H9 (cell line): ENCODE data around the gene USP6NL. TPM values are rescaled to one million over a fixed set of nuclear protein-coding genes. Genes with fewer than 3 reads are reported as not detected.

Source experiments
- DNase-seq: peaks from one replicate; pipeline ENCODE4 v3.0.0-alpha.2; 2017
- H2AFZ ChIP-seq: one replicate; pipeline ENCODE4 v1.6.1; 2013; ENCODE audit warnings: mild to moderate bottlenecking, low read length, control low read depth, moderate library complexity
- H2AK5ac ChIP-seq: 2 replicates; pipeline ENCODE4 v1.6.1; 2013; ENCODE audit warnings: low read length, control low read depth, mixed read lengths; ENCODE audit not compliant: insufficient read length
- H2BK120ac ChIP-seq: one replicate; pipeline ENCODE4 v1.6.1; 2013; ENCODE audit warnings: low read depth, mild to moderate bottlenecking, low read length, control low read depth, inconsistent platforms; ENCODE audit not compliant: poor library complexity, severe bottlenecking
- H2BK12ac ChIP-seq: 2 replicates; pipeline ENCODE4 v1.6.1; 2013; ENCODE audit warnings: low read length, control low read depth, mixed read lengths, low read depth; ENCODE audit not compliant: insufficient read length
- H2BK15ac ChIP-seq: 2 replicates; pipeline ENCODE4 v1.6.1; 2013; ENCODE audit warnings: low read depth, low read length, control low read depth
- H2BK20ac ChIP-seq: one replicate; pipeline ENCODE4 v1.6.1; 2013; ENCODE audit warnings: low read depth, mild to moderate bottlenecking, low read length, control low read depth, inconsistent platforms; ENCODE audit not compliant: poor library complexity, severe bottlenecking
- H2BK5ac ChIP-seq: 2 replicates; pipeline ENCODE4 v1.6.1; 2013; ENCODE audit warnings: low read length, control low read depth, mixed read lengths; ENCODE audit not compliant: insufficient read length
- H3K14ac ChIP-seq: 2 replicates; pipeline ENCODE4 v1.6.1; 2013; ENCODE audit warnings: low read length, control low read depth; ENCODE audit not compliant: insufficient read depth
- H3K18ac ChIP-seq: 2 replicates; pipeline ENCODE4 v1.6.1; 2013; ENCODE audit warnings: low read depth, mild to moderate bottlenecking, mixed read lengths, low read length, control low read depth; ENCODE audit not compliant: insufficient read length
- H3K23ac ChIP-seq: 2 replicates; pipeline ENCODE4 v1.6.1; 2013; ENCODE audit warnings: low read length, control low read depth, mixed read lengths, low read depth; ENCODE audit not compliant: insufficient read length
- H3K23me2 ChIP-seq: 2 replicates; pipeline ENCODE4 v1.6.1; 2013; ENCODE audit warnings: low read depth, mild to moderate bottlenecking, mixed read lengths, low read length, control low read depth; ENCODE audit not compliant: insufficient read length, poor library complexity, severe bottlenecking
- H3K27ac ChIP-seq: 2 replicates; pipeline ENCODE4 v1.5.1; 2013; ENCODE audit warnings: low read length, control low read depth, mixed read lengths, low read depth; ENCODE audit not compliant: insufficient read length
- H3K27me3 ChIP-seq: 2 replicates; pipeline ENCODE4 v1.6.1; 2013; ENCODE audit warnings: low read length, control low read depth, inconsistent platforms; ENCODE audit not compliant: insufficient read depth
- H3K4ac ChIP-seq: 2 replicates; pipeline ENCODE4 v1.6.1; 2013; ENCODE audit warnings: low read depth, mild to moderate bottlenecking, control low read depth, inconsistent platforms, low read length, moderate library complexity
- H3K4me1 ChIP-seq: 2 replicates; pipeline ENCODE4 v1.6.1; 2013; ENCODE audit warnings: low read length, control low read depth, inconsistent platforms; ENCODE audit not compliant: insufficient read depth
- H3K4me2 ChIP-seq: 2 replicates; pipeline ENCODE4 v1.6.1; 2013; ENCODE audit warnings: low read length, control low read depth, mixed read lengths; ENCODE audit not compliant: insufficient read length, insufficient read depth
- H3K56ac ChIP-seq: 2 replicates; pipeline ENCODE4 v1.6.1; 2013; ENCODE audit warnings: low read depth, mild to moderate bottlenecking, mixed read lengths, low read length, control low read depth; ENCODE audit not compliant: insufficient read length
- H3K79me1 ChIP-seq: 2 replicates; pipeline ENCODE4 v1.6.1; 2013; ENCODE audit warnings: low read depth, mild to moderate bottlenecking, moderate library complexity, low read length, control low read depth, inconsistent platforms; ENCODE audit not compliant: insufficient read depth, poor library complexity, severe bottlenecking
- H3K79me2 ChIP-seq: 2 replicates; pipeline ENCODE4 v1.6.1; 2013; ENCODE audit warnings: low read length, control low read depth, inconsistent platforms; ENCODE audit not compliant: insufficient read depth
- H3K9ac ChIP-seq: 2 replicates; pipeline ENCODE4 v1.6.1; 2013; ENCODE audit warnings: low read length, control low read depth, mixed read lengths; ENCODE audit not compliant: insufficient read length; ENCODE audit errors: extremely low read depth
- H3K9me3 ChIP-seq: one replicate; pipeline ENCODE4 v1.6.1; 2013; ENCODE audit warnings: low read depth, low read length, inconsistent platforms; ENCODE audit not compliant: control insufficient read depth
- H3T11ph ChIP-seq: one replicate; pipeline ENCODE4 v1.6.1; 2013; ENCODE audit warnings: mild to moderate bottlenecking, low read length, control low read depth, inconsistent platforms
- H4K20me1 ChIP-seq: one replicate; pipeline ENCODE4 v1.6.1; 2013; ENCODE audit not compliant: control insufficient read depth, insufficient read length, insufficient read depth
- H4K5ac ChIP-seq: 2 replicates; pipeline ENCODE4 v1.6.1; 2013; ENCODE audit warnings: low read depth, mild to moderate bottlenecking, mixed read lengths, low read length, control low read depth; ENCODE audit not compliant: insufficient read length
- H4K8ac ChIP-seq: replicated peaks from 2 replicates; pipeline ENCODE4 v1.6.1; 2013; ENCODE audit warnings: low read length, control low read depth, mixed read lengths, low read depth; ENCODE audit not compliant: insufficient read length
- H4K91ac ChIP-seq: 2 replicates; pipeline ENCODE4 v1.6.1; 2013; ENCODE audit warnings: low read depth, mild to moderate bottlenecking, moderate library complexity, mixed read lengths, low read length, control low read depth; ENCODE audit not compliant: insufficient read length
- H3K27ac Mint-ChIP-seq, 3 experiments: 2 replicates in 2 of 3; 3 replicates in 1 of 3; pipeline ENCODE4 v1.8.0; 2020 to 2021; ENCODE audit warnings: mixed read lengths in 3 of 3, mild to moderate bottlenecking in 1 of 3, moderate library complexity in 1 of 3
- H3K27me3 Mint-ChIP-seq: 2 replicates; pipeline ENCODE4 v1.8.0; 2021; ENCODE audit warnings: low read depth, mild to moderate bottlenecking, moderate library complexity, mixed read lengths
- H3K36me3 Mint-ChIP-seq, 3 experiments: 2 replicates in 2 of 3; 3 replicates in 1 of 3; pipeline ENCODE4 v1.8.0; 2020 to 2021; ENCODE audit warnings: low read depth in 3 of 3, mixed read lengths in 3 of 3; ENCODE audit not compliant: insufficient read depth in 1 of 3
- H3K4me1 Mint-ChIP-seq, 2 experiments: 2 replicates each; pipeline ENCODE4 v1.8.0; 2020; ENCODE audit warnings: mixed read lengths in 2 of 2
- H3K4me3 Mint-ChIP-seq, 2 experiments: 2 replicates in 1 of 2; 3 replicates in 1 of 2; pipeline ENCODE4 v1.8.0; 2020 to 2021; ENCODE audit warnings: mild to moderate bottlenecking in 2 of 2, mixed read lengths in 2 of 2, moderate library complexity in 1 of 2
- H3K9me3 Mint-ChIP-seq, 2 experiments: 2 replicates in 1 of 2; 3 replicates in 1 of 2; pipeline ENCODE4 v1.8.0; 2020; ENCODE audit warnings: mild to moderate bottlenecking in 2 of 2, mixed read lengths in 2 of 2, moderate library complexity in 1 of 2
- WGBS: extraction: QIAGEN DNeasy Blood & Tissue Kit; methylation state at CpG from one replicate; pipeline ENCODE4 v1.1.7; 2013; ENCODE audit warnings: missing lambda C conversion rate, low lambda C conversion rate, mixed read lengths; ENCODE audit not compliant: insufficient read length; ENCODE audit errors: extremely low coverage; 5-methylcytosine and 5-hydroxymethylcytosine counted together
- total RNA-seq: library from RNA; stranded (reverse); gene quantifications from 2 replicates; pipeline ENCODE4 v1.2.1, GENCODE V29; 2021
- TF ChIP-seq, protein P1 (sequence below): fragments of 200-600 bp; sonication (generic); conservative IDR thresholded peaks from 3 replicates; pipeline ENCODE4 v1.8.0; 2021; ENCODE audit warnings: antibody characterized with exemption, mild to moderate bottlenecking

The USP6NL gene
- total RNA-seq, 1 experiment from 2014 or later: 28.3 TPM

DNA sequence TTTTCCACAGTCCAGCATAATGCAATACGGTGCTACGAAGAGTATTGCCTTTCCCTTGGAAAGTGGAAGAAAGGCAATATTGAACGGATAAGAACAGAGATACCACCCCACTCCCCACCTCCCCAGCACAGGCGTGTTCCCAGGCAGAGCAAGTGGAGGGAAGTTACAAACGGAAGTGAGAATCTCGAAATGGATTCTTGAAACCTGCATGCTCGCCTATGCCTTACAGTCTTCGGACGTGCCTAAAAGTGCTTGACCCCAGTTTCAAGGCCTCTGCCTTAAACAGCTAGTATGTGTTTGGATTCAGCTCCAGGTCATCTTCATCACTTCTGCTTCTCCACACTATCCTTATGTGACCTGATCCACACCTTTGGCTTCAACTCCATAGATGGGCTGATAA is 35.0 kb upstream of the USP6NL start:
- no peak overlapping the region for H2AFZ ChIP-seq
- no peak overlapping the region for H4K8ac ChIP-seq
- no peak overlapping the region for H3K4me2 ChIP-seq
- Mint-ChIP-seq H3K4me3 (no peak overlapping the region), H3K4me1 (0 out of 4 replicates have a peak, but pooled peaks cover 0 to 2% of the 10 kb centered on the region in 2 experiments), H3K9me3 (no peaks in the 10 kb centered on the region), H3K27ac (no peak overlapping the region), H3K27me3 (peaks cover 1% of the 10 kb centered on the region; the same call in 1 of the 2 replicates), H3K36me3 (no peaks in the 10 kb centered on the region)
- no peaks in the 10 kb centered on the region for H3K23me2 ChIP-seq
- H3K4ac ChIP-seq: no peak overlapping the region
- H2AK5ac ChIP-seq: no peak overlapping the region
- H4K5ac ChIP-seq: no peak overlapping the region
- H3K27me3 ChIP-seq: no peaks in the 10 kb centered on the region
- H2BK120ac ChIP-seq: no peak overlapping the region
- H3K4me1 ChIP-seq: no peaks in the 10 kb centered on the region
- no peaks in the 10 kb centered on the region for H4K20me1 ChIP-seq
- H2BK20ac ChIP-seq: no peak overlapping the region
- no peaks in the 10 kb centered on the region for H3K79me2 ChIP-seq
- no peak overlapping the region for H3K14ac ChIP-seq
- no peak overlapping the region for H3K18ac ChIP-seq
- H3K9ac ChIP-seq: no peak overlapping the region
- no peak overlapping the region for H3K56ac ChIP-seq
- no peak overlapping the region for H2BK15ac ChIP-seq
- H3K79me1 ChIP-seq: no peaks in the 10 kb centered on the region
- H3K9me3 ChIP-seq: no peaks in the 10 kb centered on the region
- H3T11ph ChIP-seq: no peak overlapping the region
- H4K91ac ChIP-seq: no peak overlapping the region
- TF ChIP-seq, protein P1, sequence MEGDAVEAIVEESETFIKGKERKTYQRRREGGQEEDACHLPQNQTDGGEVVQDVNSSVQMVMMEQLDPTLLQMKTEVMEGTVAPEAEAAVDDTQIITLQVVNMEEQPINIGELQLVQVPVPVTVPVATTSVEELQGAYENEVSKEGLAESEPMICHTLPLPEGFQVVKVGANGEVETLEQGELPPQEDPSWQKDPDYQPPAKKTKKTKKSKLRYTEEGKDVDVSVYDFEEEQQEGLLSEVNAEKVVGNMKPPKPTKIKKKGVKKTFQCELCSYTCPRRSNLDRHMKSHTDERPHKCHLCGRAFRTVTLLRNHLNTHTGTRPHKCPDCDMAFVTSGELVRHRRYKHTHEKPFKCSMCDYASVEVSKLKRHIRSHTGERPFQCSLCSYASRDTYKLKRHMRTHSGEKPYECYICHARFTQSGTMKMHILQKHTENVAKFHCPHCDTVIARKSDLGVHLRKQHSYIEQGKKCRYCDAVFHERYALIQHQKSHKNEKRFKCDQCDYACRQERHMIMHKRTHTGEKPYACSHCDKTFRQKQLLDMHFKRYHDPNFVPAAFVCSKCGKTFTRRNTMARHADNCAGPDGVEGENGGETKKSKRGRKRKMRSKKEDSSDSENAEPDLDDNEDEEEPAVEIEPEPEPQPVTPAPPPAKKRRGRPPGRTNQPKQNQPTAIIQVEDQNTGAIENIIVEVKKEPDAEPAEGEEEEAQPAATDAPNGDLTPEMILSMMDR: no peak
- WGBS: no CpG with 5 or more reads among the region's 9 CpGs
- no peak overlapping the region for H2BK12ac ChIP-seq
- H3K27ac ChIP-seq: no peak overlapping the region
- no peak overlapping the region for H2BK5ac ChIP-seq
- H3K23ac ChIP-seq: no peak overlapping the region
- no peak for DNase-seq
